ENCODE measurements around the gene DUOX2. TPM values are rescaled to one million over a fixed set of nuclear protein-coding genes. Genes with fewer than 3 reads are reported as not detected.

DUOX2 gene
- total RNA-seq, 1 experiment from 2014 or later = 0.21 TPM

GRCh38 chr15:45157974-45158373 is 44.0 kb upstream of the DUOX2 start:
- no peaks in the 10 kb centered on the region for H3K9me3 Mint-ChIP-seq (ENCODE audit: low read depth, unreplicated experiment)
- no peaks in the 10 kb centered on the region for H3K36me3 Mint-ChIP-seq (ENCODE audit: insufficient read depth, unreplicated experiment)
- H3K4me1 Mint-ChIP-seq (ENCODE audit: low read depth, unreplicated experiment) = peaks cover 9% of the 10 kb centered on the region
- DNase-seq = no peak
- CTCF ChIA-PET = interaction anchor here (0.6 to 1.4 kb wide), 2 partner anchors 20 to 40 kb away, joined by 3 read pairs; no protein-coding TSS in a partner anchor
- no TSS peak for BruUV-seq (replicated peaks)
- intact Hi-C loops (cut with micrococcal nuclease; ENCODE audit: unreplicated experiment) = no loop called here
- no peak overlapping the region for H3K27ac Mint-ChIP-seq (ENCODE audit: unreplicated experiment)
- H3K4me3 Mint-ChIP-seq (ENCODE audit: low read depth, unreplicated experiment) = no peak overlapping the region
- H3K27me3 Mint-ChIP-seq (ENCODE audit: unreplicated experiment) = no peaks in the 10 kb centered on the region
- TF ChIP-seq CTCF (IDR thresholded peaks at IDR 0.05; ENCODE audit: unreplicated experiment) = no peak

DNA sequence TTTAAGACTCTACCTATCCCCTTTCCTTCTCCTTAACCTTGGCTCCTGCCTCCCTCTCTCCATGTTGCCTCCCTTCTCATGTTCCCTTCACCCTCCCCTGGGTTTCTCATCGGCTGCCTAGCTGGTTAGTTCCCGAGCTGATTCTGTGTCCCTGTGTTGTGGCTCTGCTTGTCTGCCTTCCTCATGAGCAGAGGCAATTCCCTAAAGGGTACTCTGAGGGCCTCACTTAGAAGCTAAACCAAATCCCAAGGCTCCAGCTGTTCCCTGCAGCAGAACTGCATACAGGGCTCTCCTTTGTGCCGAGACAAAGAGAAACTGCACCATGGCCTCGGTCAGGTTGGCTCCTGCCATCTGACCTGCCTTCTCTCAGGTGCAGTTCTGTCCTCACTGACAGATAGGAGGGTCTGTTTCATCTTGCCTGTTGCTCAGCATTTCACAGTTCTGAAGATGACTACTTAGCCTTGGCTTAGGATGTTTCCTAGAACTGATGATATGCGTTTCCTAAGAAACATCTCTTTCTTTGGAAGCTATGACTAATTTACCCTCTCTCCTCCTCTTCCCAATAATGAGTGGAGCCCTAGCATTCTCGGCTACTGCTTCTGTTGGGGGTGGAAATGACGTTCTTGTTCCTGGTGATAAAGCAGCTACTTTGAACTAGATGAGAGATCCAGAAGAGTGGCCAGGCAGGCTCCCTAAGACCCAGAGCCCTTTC is 42.9 kb upstream of the DUOX2 start:
- Mint-ChIP-seq H3K4me3 (ENCODE audit: low read depth, unreplicated experiment) (no peak overlapping the region), H3K27ac (ENCODE audit: unreplicated experiment) (no peak overlapping the region)
- CTCF ChIA-PET = interaction anchor here (1.4 kb wide), 1 partner anchor 41 kb away, joined by 3 read pairs; no protein-coding TSS in a partner anchor

GRCh38 chr15:45155739-45156138 is 41.8 kb upstream of the DUOX2 start:
- CTCF ChIA-PET = no interaction called here
- Mint-ChIP-seq H3K4me3 (ENCODE audit: low read depth, unreplicated experiment) (no peak overlapping the region), H3K36me3 (ENCODE audit: insufficient read depth, unreplicated experiment) (peaks cover 6% of the 10 kb centered on the region), H3K9me3 (ENCODE audit: low read depth, unreplicated experiment) (no peaks in the 10 kb centered on the region), H3K27ac (ENCODE audit: unreplicated experiment) (no peak overlapping the region), H3K4me1 (ENCODE audit: low read depth, unreplicated experiment) (no peaks in the 10 kb centered on the region), H3K27me3 (ENCODE audit: unreplicated experiment) (no peaks in the 10 kb centered on the region)
- DNase-seq = no peak
- intact Hi-C loops (cut with micrococcal nuclease; ENCODE audit: unreplicated experiment) = no loop called here
- BruUV-seq (replicated peaks) = no TSS peak
- no peak for TF ChIP-seq CTCF (IDR thresholded peaks at IDR 0.05; ENCODE audit: unreplicated experiment)

More for the DNA sequence above, 42.9 kb upstream of the DUOX2 start:
- Mint-ChIP-seq H3K9me3 (ENCODE audit: low read depth, unreplicated experiment) (no peaks in the 10 kb centered on the region), H3K4me1 (ENCODE audit: low read depth, unreplicated experiment) (no peaks in the 10 kb centered on the region), H3K27me3 (ENCODE audit: unreplicated experiment) (no peaks in the 10 kb centered on the region), H3K36me3 (ENCODE audit: insufficient read depth, unreplicated experiment) (peaks cover 6% of the 10 kb centered on the region)
- no TSS peak for BruUV-seq (replicated peaks)
- intact Hi-C loops (cut with micrococcal nuclease; ENCODE audit: unreplicated experiment) = no loop called here
- DNase-seq = no peak
- TF ChIP-seq CTCF (IDR thresholded peaks at IDR 0.05; ENCODE audit: unreplicated experiment) = no peak

GRCh38 chr15:45151998-45152828 is 38.2 kb upstream of the DUOX2 start:
- intact Hi-C loops (cut with micrococcal nuclease; ENCODE audit: unreplicated experiment) = no loop called here
- H3K27ac Mint-ChIP-seq (ENCODE audit: unreplicated experiment) = no peak overlapping the region
- H3K4me1 Mint-ChIP-seq (ENCODE audit: low read depth, unreplicated experiment) = no peaks in the 10 kb centered on the region
- no peaks in the 10 kb centered on the region for H3K9me3 Mint-ChIP-seq (ENCODE audit: low read depth, unreplicated experiment)
- BruUV-seq (replicated peaks) = no TSS peak
- TF ChIP-seq CTCF (IDR thresholded peaks at IDR 0.05; ENCODE audit: unreplicated experiment) = no peak
- H3K27me3 Mint-ChIP-seq (ENCODE audit: unreplicated experiment) = no peaks in the 10 kb centered on the region
- CTCF ChIA-PET = no interaction called here
- H3K36me3 Mint-ChIP-seq (ENCODE audit: insufficient read depth, unreplicated experiment) = peaks cover 6% of the 10 kb centered on the region
- no peak overlapping the region for H3K4me3 Mint-ChIP-seq (ENCODE audit: low read depth, unreplicated experiment)
- DNase-seq = no peak
